ENCODE measurements around the gene CCDC181.

CCDC181 gene

GRCh38 chr1:169460191-169460833 lies 33.0 kb upstream of the CCDC181 start:
- H3K27me3 Mint-ChIP-seq (ENCODE audit: low read depth, poor library complexity), result peaks cover 12% of the 10 kb centered on the region
- H3K4me3 Mint-ChIP-seq, result peak overlapping the region; percentile 44
- no peak for DNase-seq
- H3K27ac Mint-ChIP-seq, result no peak overlapping the region
- no peaks in the 10 kb centered on the region for H3K4me1 Mint-ChIP-seq
- TF ChIP-seq, protein P1, sequence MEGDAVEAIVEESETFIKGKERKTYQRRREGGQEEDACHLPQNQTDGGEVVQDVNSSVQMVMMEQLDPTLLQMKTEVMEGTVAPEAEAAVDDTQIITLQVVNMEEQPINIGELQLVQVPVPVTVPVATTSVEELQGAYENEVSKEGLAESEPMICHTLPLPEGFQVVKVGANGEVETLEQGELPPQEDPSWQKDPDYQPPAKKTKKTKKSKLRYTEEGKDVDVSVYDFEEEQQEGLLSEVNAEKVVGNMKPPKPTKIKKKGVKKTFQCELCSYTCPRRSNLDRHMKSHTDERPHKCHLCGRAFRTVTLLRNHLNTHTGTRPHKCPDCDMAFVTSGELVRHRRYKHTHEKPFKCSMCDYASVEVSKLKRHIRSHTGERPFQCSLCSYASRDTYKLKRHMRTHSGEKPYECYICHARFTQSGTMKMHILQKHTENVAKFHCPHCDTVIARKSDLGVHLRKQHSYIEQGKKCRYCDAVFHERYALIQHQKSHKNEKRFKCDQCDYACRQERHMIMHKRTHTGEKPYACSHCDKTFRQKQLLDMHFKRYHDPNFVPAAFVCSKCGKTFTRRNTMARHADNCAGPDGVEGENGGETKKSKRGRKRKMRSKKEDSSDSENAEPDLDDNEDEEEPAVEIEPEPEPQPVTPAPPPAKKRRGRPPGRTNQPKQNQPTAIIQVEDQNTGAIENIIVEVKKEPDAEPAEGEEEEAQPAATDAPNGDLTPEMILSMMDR (IDR thresholded peaks at IDR 0.05), result no peak
- H3K9me3 Mint-ChIP-seq, result peaks cover 17% of the 10 kb centered on the region
- H3K36me3 Mint-ChIP-seq (ENCODE audit: low read depth), result no peaks in the 10 kb centered on the region

- H3K9me3 Mint-ChIP-seq, result peaks cover 17% of the 10 kb centered on the region
- no peak for DNase-seq
- H3K27ac Mint-ChIP-seq, result no peak overlapping the region
- peaks cover 12% of the 10 kb centered on the region for H3K27me3 Mint-ChIP-seq (ENCODE audit: low read depth, poor library complexity)
- H3K36me3 Mint-ChIP-seq (ENCODE audit: low read depth), result no peaks in the 10 kb centered on the region
- no peaks in the 10 kb centered on the region for H3K4me1 Mint-ChIP-seq
- no peak overlapping the region for H3K4me3 Mint-ChIP-seq
- TF ChIP-seq, protein P1 (IDR thresholded peaks at IDR 0.05), result no peak
Observed at GRCh38 chr1:169457443-169457842, 30.2 kb upstream of the CCDC181 start.

GRCh38 chr1:169456029-169456428 lies 28.8 kb upstream of the CCDC181 start:
- Mint-ChIP-seq H3K27ac (no peak overlapping the region), H3K36me3 (ENCODE audit: low read depth) (no peaks in the 10 kb centered on the region), H3K9me3 (peaks cover 17% of the 10 kb centered on the region), H3K4me1 (no peaks in the 10 kb centered on the region), H3K27me3 (ENCODE audit: low read depth, poor library complexity) (peaks cover 12% of the 10 kb centered on the region), H3K4me3 (no peak overlapping the region)
- TF ChIP-seq, protein P1 (IDR thresholded peaks at IDR 0.05), result no peak
- no peak for DNase-seq

GRCh38 chr1:169452921-169453320 lies 25.6 kb upstream of the CCDC181 start:
- no peaks in the 10 kb centered on the region for H3K27me3 Mint-ChIP-seq (ENCODE audit: low read depth, poor library complexity)
- DNase-seq, result no peak
- TF ChIP-seq, protein P1 (IDR thresholded peaks at IDR 0.05), result no peak
- no peak overlapping the region for H3K27ac Mint-ChIP-seq
- no peaks in the 10 kb centered on the region for H3K4me1 Mint-ChIP-seq
- H3K9me3 Mint-ChIP-seq, result peaks cover 17% of the 10 kb centered on the region
- no peak overlapping the region for H3K4me3 Mint-ChIP-seq
- H3K36me3 Mint-ChIP-seq (ENCODE audit: low read depth), result no peaks in the 10 kb centered on the region

DNA sequence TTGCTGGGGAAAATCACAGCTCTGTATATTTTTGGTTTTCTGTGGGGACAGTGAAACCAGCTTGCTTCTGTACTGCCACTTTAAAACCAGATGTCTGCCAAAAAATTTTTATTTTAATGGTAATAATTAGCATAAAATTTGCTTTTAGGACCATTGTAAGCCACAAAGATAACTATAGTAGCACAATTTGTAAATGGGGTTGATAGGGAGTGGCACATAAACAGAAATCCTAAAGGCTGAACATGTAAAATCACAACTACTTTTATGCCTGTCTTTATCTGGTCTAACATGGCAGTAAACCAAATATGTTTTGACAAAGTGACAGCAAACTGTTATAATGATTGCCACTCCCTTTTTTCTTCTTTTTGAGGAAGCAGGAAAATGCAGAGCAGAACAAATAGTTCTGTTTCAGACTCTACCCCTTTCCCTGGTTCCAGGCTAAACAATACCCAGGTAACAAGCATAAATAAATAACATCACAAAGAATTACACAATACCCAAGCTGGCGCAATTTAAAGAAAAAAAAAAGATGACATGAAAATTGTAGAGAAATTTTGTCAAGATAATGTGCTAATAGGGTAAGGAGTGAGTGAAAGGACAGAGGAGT lies 24.0 kb upstream of the CCDC181 start:
- H3K27me3 Mint-ChIP-seq (ENCODE audit: low read depth, poor library complexity), result no peaks in the 10 kb centered on the region
- H3K4me1 Mint-ChIP-seq, result no peaks in the 10 kb centered on the region
- no peaks in the 10 kb centered on the region for H3K36me3 Mint-ChIP-seq (ENCODE audit: low read depth)
- peaks cover 5% of the 10 kb centered on the region for H3K9me3 Mint-ChIP-seq
- TF ChIP-seq, protein P1 (IDR thresholded peaks at IDR 0.05), result no peak
- no peak for DNase-seq
- H3K27ac Mint-ChIP-seq, result no peak overlapping the region
- H3K4me3 Mint-ChIP-seq, result no peak overlapping the region

DNA sequence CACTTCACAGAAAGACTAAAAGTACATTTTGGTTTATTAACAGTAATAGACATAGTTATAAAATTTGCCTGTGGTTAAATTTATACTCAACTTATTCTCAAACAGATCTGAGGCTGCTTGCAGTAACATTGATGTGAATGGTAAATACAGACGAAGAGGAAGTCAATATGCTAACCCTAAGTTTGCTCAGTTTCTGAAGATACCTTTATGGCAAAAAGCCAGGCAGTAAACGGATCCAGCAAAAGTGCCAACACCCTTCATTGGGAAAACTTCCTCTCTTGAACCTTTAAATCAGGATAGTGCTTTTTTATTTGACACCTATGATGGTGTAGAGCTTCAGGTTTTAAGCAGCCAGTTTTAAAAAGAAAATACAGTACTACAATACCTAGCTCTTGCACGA lies 16.6 kb upstream of the CCDC181 start:
- TF ChIP-seq, protein P1 (IDR thresholded peaks at IDR 0.05), result no peak

More for the DNA sequence above, 16.6 kb upstream of the CCDC181 start:
- Mint-ChIP-seq H3K36me3 (ENCODE audit: low read depth) (no peaks in the 10 kb centered on the region), H3K4me1 (no peaks in the 10 kb centered on the region), H3K4me3 (no peak overlapping the region), H3K27ac (no peak overlapping the region), H3K27me3 (ENCODE audit: low read depth, poor library complexity) (peaks cover 15% of the 10 kb centered on the region), H3K9me3 (no peaks in the 10 kb centered on the region)
- DNase-seq, result no peak

Data from nephron progenitor cell (in vitro differentiated cells).